Liver (tissue), 9 donors: Measurements from ENCODE around the gene PRAME. TPM values are rescaled to one million over a fixed set of nuclear protein-coding genes. Genes with fewer than 3 reads are reported as not detected.

Source experiments
- DNase-seq: peaks from one replicate; pipeline ENCODE4 v3.0.0-alpha.2; 2017; ENCODE audit warnings: low spot score
- H3K27ac ChIP-seq, 2 donors: one replicate each; pipeline ENCODE4 v1.7.0; 2013; ENCODE audit warnings: inconsistent platforms in 2 of 2, low read length in 2 of 2, control low read depth in 1 of 2, low read depth in 1 of 2, mild to moderate bottlenecking in 1 of 2
- H3K27me3 ChIP-seq, 4 donors: one replicate each; pipeline versions ENCODE4 v1.6.1 to v1.7.0; 2013; ENCODE audit warnings: low read length in 3 of 4, inconsistent platforms in 1 of 4, mild to moderate bottlenecking in 1 of 4, moderate library complexity in 1 of 4; ENCODE audit not compliant: control insufficient read depth in 4 of 4, insufficient read depth in 4 of 4
- H3K36me3 ChIP-seq, 4 donors: one replicate each; pipeline versions ENCODE4 v1.6.1 to v1.7.0; 2013; ENCODE audit warnings: low read length in 3 of 4, mild to moderate bottlenecking in 3 of 4, low read depth in 1 of 4, moderate library complexity in 1 of 4; ENCODE audit not compliant: control insufficient read depth in 4 of 4, insufficient read depth in 3 of 4
- H3K4me1 ChIP-seq, 4 donors: one replicate each; pipeline versions ENCODE4 v1.6.1 to v1.7.0; 2013; ENCODE audit warnings: low read length in 3 of 4, mild to moderate bottlenecking in 3 of 4, moderate library complexity in 1 of 4; ENCODE audit not compliant: control insufficient read depth in 4 of 4, insufficient read depth in 4 of 4
- H3K4me3 ChIP-seq, 3 donors: one replicate each; pipeline versions ENCODE4 v1.6.1 to v1.7.0; 2013; ENCODE audit warnings: low read length in 3 of 3, control low read depth in 1 of 3, low read depth in 1 of 3, mild to moderate bottlenecking in 1 of 3
- H3K9ac ChIP-seq, 2 donors: one replicate each; pipeline ENCODE4 v1.7.0; 2013; ENCODE audit warnings: low read length in 2 of 2, mild to moderate bottlenecking in 2 of 2, moderate library complexity in 2 of 2, control low read depth in 1 of 2, low read depth in 1 of 2
- H3K9me3 ChIP-seq, 4 donors: one replicate each; pipeline versions ENCODE4 v1.6.1 to v1.7.0; 2013; ENCODE audit warnings: low read length in 3 of 4; ENCODE audit not compliant: control insufficient read depth in 4 of 4
- FOXA1 ChIP-seq: IDR thresholded peaks from 2 replicates; pipeline ENCODE4 v1.6.1; 2016; ENCODE audit warnings: antibody characterized with exemption
- FOXA2 ChIP-seq: IDR thresholded peaks from 2 replicates; pipeline ENCODE4 v1.6.1; 2016; ENCODE audit warnings: antibody characterized with exemption
- HNF4G ChIP-seq: IDR thresholded peaks from 2 replicates; pipeline ENCODE4 v1.6.1; 2016; ENCODE audit warnings: antibody characterized with exemption
- JUND ChIP-seq, 2 donors: IDR thresholded peaks; 2 replicates each; pipeline ENCODE4 v1.6.1; 2016; ENCODE audit warnings: antibody characterized with exemption in 2 of 2
- REST ChIP-seq: IDR thresholded peaks from 2 replicates; pipeline ENCODE4 v1.6.1; 2016; ENCODE audit warnings: antibody characterized with exemption, mild to moderate bottlenecking
- RXRA ChIP-seq, 2 donors: IDR thresholded peaks; 2 replicates each; pipeline ENCODE4 v1.6.1; 2017 to 2018; ENCODE audit warnings: antibody characterized with exemption in 2 of 2, mild to moderate bottlenecking in 1 of 2
- SP1 ChIP-seq: IDR thresholded peaks from 2 replicates; pipeline ENCODE4 v1.6.1; 2018; ENCODE audit warnings: antibody characterized with exemption, mild to moderate bottlenecking
- TAF1 ChIP-seq: conservative IDR thresholded peaks from 2 replicates; pipeline ENCODE4 v1.6.1; 2016; ENCODE audit warnings: antibody characterized with exemption, mild to moderate bottlenecking
- YY1 ChIP-seq: IDR thresholded peaks from 2 replicates; pipeline ENCODE4 v1.6.1; 2016; ENCODE audit warnings: antibody characterized with exemption, mild to moderate bottlenecking
- WGBS: extraction: QIAGEN DNeasy Blood & Tissue Kit; methylation state at CpG from one replicate; pipeline ENCODE4 v1.1.7; 2013; 5-methylcytosine and 5-hydroxymethylcytosine counted together
- polyA plus RNA-seq, 2 donors: library from polyadenylated mRNA; stranded (reverse) in 1 of 2; unstranded in 1 of 2; fragments of 200-250 nt in 1 of 2; fragments of >200 nt in 1 of 2; fragmentation: Nextera tagmentation in 1 of 2; extraction: Ambion mirVana in 1 of 2; gene quantifications; one replicate each; pipeline versions ENCODE4 v1.2.1 to v1.2.3, GENCODE V29; 2013 to 2015
- total RNA-seq, 2 donors: library from RNA; depleted of rRNA; stranded (reverse); fragments of >200 nt; gene quantifications; one replicate each; pipeline ENCODE4 v1.2.3, GENCODE V29; 2014
- TF ChIP-seq, protein P1 (sequence below): fragments of 150-350 bp; IDR thresholded peaks from 2 replicates; pipeline ENCODE4 v1.5.1; 2017; ENCODE audit warnings: improper control_type of control experiment, low read depth, low read length; ENCODE audit not compliant: missing input control
- TF ChIP-seq, protein P2 (sequence below): IDR thresholded peaks from 2 replicates; pipeline ENCODE4 v1.6.1; 2016; ENCODE audit warnings: antibody characterized with exemption
- TF ChIP-seq, protein P3 (sequence below): IDR thresholded peaks from 2 replicates; pipeline ENCODE4 v1.6.1; 2016; ENCODE audit warnings: antibody characterized with exemption
- TF ChIP-seq, protein P4 (sequence below): IDR thresholded peaks from 2 replicates; pipeline ENCODE4 v1.6.1; 2016; ENCODE audit warnings: antibody characterized with exemption
- donor health status: healthy.
- donor health status: healthy.
- donor health status: healthy.
- donor health status: healthy.
- donor health status: healthy.

The PRAME gene
- total and polyA plus RNA-seq, 4 donors = not detected

GRCh38 chr22:22579869-22580604 lies 21.0 kb upstream of the PRAME start:
- Histone ChIP-seq H3K27me3 (no peaks in the 10 kb centered on the region), H3K9ac (no peak overlapping the region), H3K4me3 (no peak overlapping the region), H3K4me1 (no peaks in the 10 kb centered on the region), H3K27ac (no peak overlapping the region), H3K9me3 (no peaks in the 10 kb centered on the region), H3K36me3 (no peaks in the 10 kb centered on the region)
- TF ChIP-seq FOXA2 (no peak), YY1 (no peak), FOXA1 (no peak), RXRA (IDR thresholded peaks at IDR 0.05) (no peak), REST (no peak), HNF4G (no peak), SP1 (no peak)
- TF ChIP-seq, protein P1, sequence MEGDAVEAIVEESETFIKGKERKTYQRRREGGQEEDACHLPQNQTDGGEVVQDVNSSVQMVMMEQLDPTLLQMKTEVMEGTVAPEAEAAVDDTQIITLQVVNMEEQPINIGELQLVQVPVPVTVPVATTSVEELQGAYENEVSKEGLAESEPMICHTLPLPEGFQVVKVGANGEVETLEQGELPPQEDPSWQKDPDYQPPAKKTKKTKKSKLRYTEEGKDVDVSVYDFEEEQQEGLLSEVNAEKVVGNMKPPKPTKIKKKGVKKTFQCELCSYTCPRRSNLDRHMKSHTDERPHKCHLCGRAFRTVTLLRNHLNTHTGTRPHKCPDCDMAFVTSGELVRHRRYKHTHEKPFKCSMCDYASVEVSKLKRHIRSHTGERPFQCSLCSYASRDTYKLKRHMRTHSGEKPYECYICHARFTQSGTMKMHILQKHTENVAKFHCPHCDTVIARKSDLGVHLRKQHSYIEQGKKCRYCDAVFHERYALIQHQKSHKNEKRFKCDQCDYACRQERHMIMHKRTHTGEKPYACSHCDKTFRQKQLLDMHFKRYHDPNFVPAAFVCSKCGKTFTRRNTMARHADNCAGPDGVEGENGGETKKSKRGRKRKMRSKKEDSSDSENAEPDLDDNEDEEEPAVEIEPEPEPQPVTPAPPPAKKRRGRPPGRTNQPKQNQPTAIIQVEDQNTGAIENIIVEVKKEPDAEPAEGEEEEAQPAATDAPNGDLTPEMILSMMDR = no peak
- TF ChIP-seq, protein P2, sequence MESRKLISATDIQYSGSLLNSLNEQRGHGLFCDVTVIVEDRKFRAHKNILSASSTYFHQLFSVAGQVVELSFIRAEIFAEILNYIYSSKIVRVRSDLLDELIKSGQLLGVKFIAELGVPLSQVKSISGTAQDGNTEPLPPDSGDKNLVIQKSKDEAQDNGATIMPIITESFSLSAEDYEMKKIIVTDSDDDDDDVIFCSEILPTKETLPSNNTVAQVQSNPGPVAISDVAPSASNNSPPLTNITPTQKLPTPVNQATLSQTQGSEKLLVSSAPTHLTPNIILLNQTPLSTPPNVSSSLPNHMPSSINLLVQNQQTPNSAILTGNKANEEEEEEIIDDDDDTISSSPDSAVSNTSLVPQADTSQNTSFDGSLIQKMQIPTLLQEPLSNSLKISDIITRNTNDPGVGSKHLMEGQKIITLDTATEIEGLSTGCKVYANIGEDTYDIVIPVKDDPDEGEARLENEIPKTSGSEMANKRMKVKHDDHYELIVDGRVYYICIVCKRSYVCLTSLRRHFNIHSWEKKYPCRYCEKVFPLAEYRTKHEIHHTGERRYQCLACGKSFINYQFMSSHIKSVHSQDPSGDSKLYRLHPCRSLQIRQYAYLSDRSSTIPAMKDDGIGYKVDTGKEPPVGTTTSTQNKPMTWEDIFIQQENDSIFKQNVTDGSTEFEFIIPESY = no peak
- DNase-seq = no peak
- 89% methylated on average over 7 of the region's 7 CpGs for WGBS

DNA sequence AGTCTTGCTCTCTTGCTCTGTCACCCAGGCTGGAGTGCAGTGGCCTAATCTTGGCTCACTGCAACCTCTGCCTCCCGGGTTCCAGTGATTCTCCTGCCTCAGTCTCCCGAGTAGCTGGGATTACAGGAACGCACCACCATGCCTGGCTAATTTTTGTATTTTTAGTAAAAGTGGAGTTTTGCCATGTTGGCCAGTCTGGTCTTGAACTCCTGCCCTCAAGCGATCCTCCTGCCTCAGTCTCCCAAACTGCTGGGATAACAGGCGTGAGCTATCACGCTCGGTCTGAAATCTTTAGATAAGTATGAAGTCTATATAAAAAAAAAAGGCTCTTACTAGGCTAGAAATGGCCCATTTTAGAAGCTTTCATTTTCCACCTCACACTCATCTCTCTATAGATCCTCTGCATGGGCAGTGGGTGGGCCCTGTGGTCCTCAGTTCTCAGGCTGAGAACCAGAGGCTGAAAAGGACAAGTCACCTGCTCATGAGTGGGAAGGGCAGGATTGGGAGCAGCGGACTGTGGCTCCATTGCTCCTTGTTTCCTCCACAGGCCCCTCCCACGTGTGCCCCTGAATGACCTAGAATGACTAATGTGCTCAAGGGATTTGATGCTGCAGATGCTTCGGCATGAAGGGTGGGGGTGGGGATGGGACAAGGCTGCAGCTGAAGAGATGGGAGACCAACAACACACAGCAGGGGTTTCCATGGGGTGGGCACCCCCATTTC lies 19.8 kb upstream of the PRAME start:
- 83% methylated on average over 10 of the region's 10 CpGs for WGBS
- no peak overlapping the region for H3K4me3 ChIP-seq

More for the DNA sequence above, 19.8 kb upstream of the PRAME start:
- no peak for TF ChIP-seq TAF1
- TF ChIP-seq, protein P3, sequence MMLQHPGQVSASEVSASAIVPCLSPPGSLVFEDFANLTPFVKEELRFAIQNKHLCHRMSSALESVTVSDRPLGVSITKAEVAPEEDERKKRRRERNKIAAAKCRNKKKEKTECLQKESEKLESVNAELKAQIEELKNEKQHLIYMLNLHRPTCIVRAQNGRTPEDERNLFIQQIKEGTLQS = no peak
- TF ChIP-seq JUND (IDR thresholded peaks at IDR 0.05) = no peak
- TF ChIP-seq, protein P1 = no peak
- TF ChIP-seq, protein P4, sequence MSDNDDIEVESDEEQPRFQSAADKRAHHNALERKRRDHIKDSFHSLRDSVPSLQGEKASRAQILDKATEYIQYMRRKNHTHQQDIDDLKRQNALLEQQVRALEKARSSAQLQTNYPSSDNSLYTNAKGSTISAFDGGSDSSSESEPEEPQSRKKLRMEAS = no peak
- Histone ChIP-seq H3K4me1 (no peaks in the 10 kb centered on the region), H3K9ac (no peak overlapping the region), H3K27me3 (no peaks in the 10 kb centered on the region), H3K27ac (no peak overlapping the region), H3K9me3 (no peaks in the 10 kb centered on the region), H3K36me3 (no peaks in the 10 kb centered on the region)
- DNase-seq = no peak
